GM19043 (cell line): ENCODE results near the gene PLEKHA8.

Source experiments
- ATAC-seq: cut with Tn5 transposase; IDR thresholded peaks from one replicate; pipeline ENCODE4 v1.9.1; 2021; ENCODE audit warnings: low read depth; ENCODE audit not compliant: unreplicated experiment

The PLEKHA8 gene

GRCh38 chr7:30028216-30028748 lies at the start of gene PLEKHA8:
TSS of gene PLEKHA8 (plus strand) at chr7:30028412. CDS start at chr7:30028763, 351 bp downstream.
- ATAC-seq = peak; percentile 42

- ATAC-seq = no peak
Observed at GRCh38 chr7:29980151-29980550, 48.1 kb upstream of the PLEKHA8 start.

GRCh38 chr7:29987083-29987482 lies 41.1 kb upstream of the PLEKHA8 start:
- ATAC-seq = peak; percentile 21

- no peak for ATAC-seq
Observed at GRCh38 chr7:29987811-29988317, 40.3 kb upstream of the PLEKHA8 start.

DNA sequence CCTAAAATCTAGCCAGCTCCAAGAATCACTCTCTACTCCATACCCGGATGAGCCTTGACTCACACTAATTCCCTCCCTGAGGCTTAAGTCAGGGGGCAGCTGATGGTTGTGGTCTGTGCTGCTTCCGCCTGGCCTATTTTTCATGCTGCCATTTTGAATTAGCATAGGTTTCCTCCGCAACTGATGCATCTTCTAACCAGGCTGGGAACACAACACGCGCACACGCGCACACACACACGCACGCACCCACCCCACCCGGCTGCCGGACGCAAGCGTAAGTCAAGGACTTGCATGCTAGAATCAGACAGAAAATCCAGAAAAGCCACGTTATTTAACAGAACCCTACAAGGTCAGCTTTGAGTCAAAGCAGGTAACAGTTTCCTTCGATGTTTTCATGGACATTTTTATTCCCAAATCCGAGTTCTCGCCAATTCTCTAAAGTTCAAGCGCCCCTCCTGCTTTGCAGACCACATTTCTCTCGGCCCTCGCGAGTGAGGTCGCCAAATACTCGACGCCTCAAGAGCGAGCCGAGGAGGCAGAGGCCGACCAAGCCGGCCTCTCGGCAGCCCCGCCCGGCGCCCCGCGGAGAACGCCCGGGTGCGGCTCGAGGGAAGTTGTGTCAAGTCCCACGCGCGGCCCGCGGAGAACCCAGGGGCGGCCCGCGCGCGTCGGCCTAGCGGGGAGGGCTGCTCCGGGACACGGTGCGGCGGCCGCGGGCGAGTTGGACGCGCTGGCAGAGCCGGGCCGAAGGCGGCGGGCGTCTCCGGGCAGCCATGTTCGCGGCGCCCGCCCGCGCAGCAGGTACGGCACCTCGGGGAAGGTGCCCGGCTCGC lies 39.6 kb upstream of the PLEKHA8 start:
- ATAC-seq = peak; percentile 34

- no peak for ATAC-seq
Observed at GRCh38 chr7:29989257-29989995, 38.8 kb upstream of the PLEKHA8 start, which contains the start of gene SCRN1. TSS of gene SCRN1 (minus strand) at chr7:29989801. CDS start at chr7:29969067, 20,734 bp downstream.

DNA sequence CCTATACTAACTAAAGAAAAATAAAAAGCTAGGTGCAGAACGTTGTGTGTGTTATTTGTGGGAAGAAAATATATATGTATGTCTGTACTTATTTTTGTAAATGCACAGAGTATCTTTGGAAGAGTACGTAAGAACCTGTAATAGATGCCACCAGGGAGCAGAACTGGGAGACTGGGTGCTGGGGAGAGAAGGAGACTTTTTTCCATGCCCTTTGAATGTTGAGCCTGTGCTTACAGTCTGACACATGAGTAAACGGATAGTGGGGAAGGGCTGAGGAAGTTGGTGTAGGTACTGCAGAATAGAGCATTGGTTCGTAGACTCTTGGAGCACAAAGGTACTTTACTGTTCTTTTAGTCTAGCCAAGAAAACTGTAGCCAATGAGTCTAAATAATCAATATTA lies 37.3 kb upstream of the PLEKHA8 start:
- ATAC-seq = no peak

DNA sequence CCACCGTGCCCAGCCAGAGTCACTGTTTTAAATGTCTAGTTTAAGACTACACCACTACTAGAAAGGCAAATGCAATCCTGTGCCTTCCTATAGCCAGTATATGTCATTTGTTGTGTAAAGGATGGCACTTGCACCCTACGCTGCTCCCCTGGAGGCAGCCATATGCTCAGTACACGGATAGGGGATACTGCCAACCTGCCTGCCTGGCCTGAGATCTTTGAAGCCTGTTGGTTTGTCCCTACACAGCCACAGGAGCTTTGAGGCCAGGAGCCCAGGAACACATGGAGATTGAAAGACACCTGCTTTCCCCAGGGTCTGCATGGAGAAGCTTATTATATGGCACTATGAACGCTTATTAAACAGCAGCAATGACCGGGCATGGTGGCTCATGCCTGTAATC lies 36.3 kb upstream of the PLEKHA8 start:
- ATAC-seq = no peak

DNA sequence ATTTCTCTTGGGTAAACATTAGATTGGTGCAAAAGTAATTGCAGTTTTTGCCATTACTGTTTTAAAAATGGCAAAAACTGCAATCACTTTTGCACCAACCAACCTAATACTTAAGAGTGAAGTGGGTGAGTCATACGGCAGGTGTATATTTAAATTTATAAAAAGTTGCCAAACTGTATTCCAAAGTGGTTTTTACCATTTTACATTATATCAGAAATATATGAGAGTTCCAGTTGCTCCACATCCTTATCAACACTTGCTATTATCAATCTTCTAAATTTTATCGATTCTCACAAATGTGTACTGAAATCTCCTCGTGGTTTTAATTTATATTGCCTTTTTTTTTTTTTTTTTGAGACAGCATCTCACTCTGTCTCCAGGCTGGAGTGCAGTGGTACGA lies 35.1 kb upstream of the PLEKHA8 start:
- no peak for ATAC-seq

- no peak for ATAC-seq
Observed at GRCh38 chr7:29995652-29996051, 32.6 kb upstream of the PLEKHA8 start.

DNA sequence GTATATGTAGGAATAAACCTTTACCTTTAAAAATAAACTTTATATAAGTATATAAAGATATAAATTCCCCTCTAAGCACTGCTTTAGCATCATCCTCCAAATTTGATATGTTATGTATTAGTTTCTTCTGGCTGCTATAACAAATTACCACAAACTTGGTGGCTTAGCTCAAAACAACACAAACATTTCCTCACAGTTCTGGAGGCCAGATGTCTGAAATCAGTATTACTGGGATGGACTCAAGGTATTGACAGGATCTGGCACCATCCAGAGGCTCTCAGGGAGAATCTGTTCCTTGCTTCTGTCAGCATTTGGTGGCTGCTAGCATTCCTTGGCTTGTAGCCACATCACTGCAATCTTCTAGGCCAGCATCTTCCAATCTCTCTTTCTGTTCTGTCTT lies 31.9 kb upstream of the PLEKHA8 start:
- no peak for ATAC-seq

GRCh38 chr7:29998489-29998888 lies 29.7 kb upstream of the PLEKHA8 start:
- no peak for ATAC-seq

GRCh38 chr7:30001998-30002397 lies 26.2 kb upstream of the PLEKHA8 start:
- no peak for ATAC-seq

GRCh38 chr7:30003098-30003497 lies 25.1 kb upstream of the PLEKHA8 start:
- ATAC-seq = no peak

- no peak for ATAC-seq
Observed at GRCh38 chr7:30005464-30005863, 22.7 kb upstream of the PLEKHA8 start.

GRCh38 chr7:30010021-30010420 lies 18.2 kb upstream of the PLEKHA8 start:
- ATAC-seq = no peak

- no peak for ATAC-seq
Observed at GRCh38 chr7:30012757-30013156, 15.5 kb upstream of the PLEKHA8 start.

DNA sequence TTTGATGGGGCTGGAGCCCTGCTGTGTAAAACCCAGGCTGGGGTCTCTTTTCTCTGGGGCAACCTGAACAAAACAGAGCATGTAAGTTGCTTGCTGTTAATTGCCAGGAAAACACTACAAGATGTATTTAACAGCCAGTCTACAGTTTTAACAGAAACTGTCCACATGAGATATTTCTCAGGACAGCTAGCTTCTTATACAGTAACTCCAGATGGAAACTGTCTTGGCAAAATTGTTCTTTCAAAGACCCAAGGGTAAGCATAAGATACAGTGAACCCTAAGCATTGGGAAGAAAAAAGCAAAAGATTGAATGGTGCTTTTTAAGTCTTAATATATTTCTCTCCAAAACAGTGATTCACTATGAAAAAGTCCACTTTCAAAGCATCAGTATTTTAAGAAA lies 9.8 kb upstream of the PLEKHA8 start:
- no peak for ATAC-seq

GRCh38 chr7:30019387-30019786 lies 8.8 kb upstream of the PLEKHA8 start:
- no peak for ATAC-seq

- ATAC-seq = no peak
Observed at GRCh38 chr7:30019960-30020359, 8.3 kb upstream of the PLEKHA8 start.

DNA sequence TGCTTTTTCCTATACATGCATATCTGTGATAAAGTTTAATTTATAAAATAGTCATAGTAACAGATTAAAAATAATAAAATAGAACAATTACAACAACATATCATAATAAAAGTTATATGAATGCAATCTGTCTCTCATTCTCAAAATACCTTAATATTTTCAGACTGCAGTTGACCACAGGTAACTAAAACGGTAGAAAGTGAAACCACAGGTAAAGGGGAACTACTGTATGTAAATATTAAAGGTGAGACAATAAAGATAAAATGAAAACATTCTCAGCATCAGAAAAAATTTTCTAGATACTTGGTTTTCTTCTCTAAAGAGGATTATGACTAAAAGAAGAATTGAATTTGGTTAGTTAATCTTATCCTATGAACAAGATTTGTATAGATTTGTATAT lies 7.7 kb upstream of the PLEKHA8 start:
- no peak for ATAC-seq
